Trophoblast cell (in vitro differentiated cells and primary cell): Measurements from ENCODE around the gene EML6.

ENCODE experiments used
- DNase-seq, 2 donors: peaks; one replicate each; pipeline ENCODE4 v3.0.0-alpha.2; 2016
- H2AFZ ChIP-seq: 2 replicates; pipeline ENCODE4 v1.6.1; 2013; ENCODE audit warnings: low read length, moderate library complexity, mild to moderate bottlenecking; ENCODE audit not compliant: insufficient read depth, poor library complexity
- H2AK5ac ChIP-seq: 2 replicates; pipeline ENCODE4 v1.6.1; 2013; ENCODE audit warnings: mild to moderate bottlenecking, low read length
- H2BK120ac ChIP-seq: 2 replicates; pipeline ENCODE4 v1.6.1; 2013; ENCODE audit warnings: low read length, mild to moderate bottlenecking, moderate library complexity; ENCODE audit not compliant: insufficient read depth, poor library complexity
- H2BK12ac ChIP-seq: 2 replicates; pipeline ENCODE4 v1.6.1; 2013; ENCODE audit warnings: mild to moderate bottlenecking, low read length, moderate library complexity
- H2BK5ac ChIP-seq: 2 replicates; pipeline ENCODE4 v1.6.1; 2013; ENCODE audit warnings: low read length, low read depth, moderate library complexity, mild to moderate bottlenecking; ENCODE audit not compliant: poor library complexity
- H3K14ac ChIP-seq: 2 replicates; pipeline ENCODE4 v1.6.1; 2013; ENCODE audit warnings: mild to moderate bottlenecking, low read length
- H3K18ac ChIP-seq: 2 replicates; pipeline ENCODE4 v1.6.1; 2013; ENCODE audit warnings: mild to moderate bottlenecking, low read length
- H3K23ac ChIP-seq: 2 replicates; pipeline ENCODE4 v1.6.1; 2013; ENCODE audit warnings: low read length
- H3K27ac ChIP-seq: 2 replicates; pipeline ENCODE4 v1.5.1; 2013; ENCODE audit warnings: low read depth, mild to moderate bottlenecking, inconsistent platforms, low read length, moderate library complexity
- H3K27me3 ChIP-seq: 2 replicates; pipeline ENCODE4 v1.6.1; 2013; ENCODE audit warnings: inconsistent platforms, mild to moderate bottlenecking, low read length, moderate library complexity; ENCODE audit not compliant: insufficient read depth
- H3K36me3 ChIP-seq, 2 experiments: 1 replicate in 1 of 2; 2 replicates in 1 of 2; pipeline ENCODE4 v1.6.1; 2013; ENCODE audit warnings: low read length in 2 of 2, mild to moderate bottlenecking in 2 of 2, moderate library complexity in 1 of 2; ENCODE audit not compliant: insufficient read depth in 2 of 2, control insufficient read depth in 1 of 2
- H3K4ac ChIP-seq: 2 replicates; pipeline ENCODE4 v1.6.1; 2013; ENCODE audit warnings: low read depth, mild to moderate bottlenecking, low read length, moderate library complexity
- H3K4me1 ChIP-seq, 2 experiments: 1 replicate in 1 of 2; 2 replicates in 1 of 2; pipeline ENCODE4 v1.6.1; 2013; ENCODE audit warnings: low read length in 2 of 2, mild to moderate bottlenecking in 2 of 2, moderate library complexity in 1 of 2; ENCODE audit not compliant: insufficient read depth in 2 of 2, control insufficient read depth in 1 of 2
- H3K4me2 ChIP-seq: 2 replicates; pipeline ENCODE4 v1.6.1; 2013; ENCODE audit warnings: inconsistent platforms, mild to moderate bottlenecking, low read length, moderate library complexity
- H3K4me3 ChIP-seq: 2 replicates; pipeline ENCODE4 v1.5.1; 2013; ENCODE audit warnings: mild to moderate bottlenecking, low read depth, low read length, inconsistent platforms
- H3K79me1 ChIP-seq: one replicate; pipeline ENCODE4 v1.6.1; 2013; ENCODE audit warnings: low read length
- H3K79me2 ChIP-seq: 2 replicates; pipeline ENCODE4 v1.6.1; 2013; ENCODE audit warnings: low read length, mild to moderate bottlenecking; ENCODE audit not compliant: control insufficient read depth, insufficient read depth, poor library complexity
- H3K9ac ChIP-seq: 2 replicates; pipeline ENCODE4 v1.6.1; 2013; ENCODE audit warnings: mild to moderate bottlenecking, low read length
- H3K9me3 ChIP-seq: 2 replicates; pipeline ENCODE4 v1.6.1; 2013; ENCODE audit warnings: low read depth, mild to moderate bottlenecking, control low read depth, inconsistent platforms, low read length; ENCODE audit not compliant: insufficient read depth
- H4K12ac ChIP-seq: 2 replicates; pipeline ENCODE4 v1.6.1; 2013; ENCODE audit warnings: low read depth, mild to moderate bottlenecking, low read length, moderate library complexity
- H4K8ac ChIP-seq: 2 replicates; pipeline ENCODE4 v1.6.1; 2013; ENCODE audit warnings: low read depth, mild to moderate bottlenecking, low read length, moderate library complexity
- H4K91ac ChIP-seq: one replicate; pipeline ENCODE4 v1.6.1; 2013; ENCODE audit warnings: low read depth, mild to moderate bottlenecking, low read length, moderate library complexity
- WGBS: extraction: QIAGEN DNeasy Blood & Tissue Kit; methylation state at CpG from one replicate; pipeline ENCODE4 v1.1.7; 2013; ENCODE audit warnings: missing lambda C conversion rate; ENCODE audit not compliant: insufficient read length, insufficient coverage; ENCODE audit errors: extremely low coverage; 5-methylcytosine and 5-hydroxymethylcytosine counted together

Gene EML6

GRCh38 chr2:54773233-54773632 is 49.8 kb downstream of the EML6 start:
- WGBS, result no CpG with 5 or more reads among the region's 3 CpGs
- H2AFZ ChIP-seq, result no peak overlapping the region
- no peaks in the 10 kb centered on the region for H3K36me3 ChIP-seq
- no peak overlapping the region for H3K14ac ChIP-seq
- H3K79me2 ChIP-seq, result no peaks in the 10 kb centered on the region
- H3K4me3 ChIP-seq, result no peak overlapping the region
- H4K12ac ChIP-seq, result no peak overlapping the region
- no peak overlapping the region for H2BK12ac ChIP-seq
- H3K9me3 ChIP-seq, result peaks cover 3% of the 10 kb centered on the region
- H2AK5ac ChIP-seq, result no peak overlapping the region
- no peak overlapping the region for H4K8ac ChIP-seq
- no peak overlapping the region for H3K18ac ChIP-seq
- H3K4me2 ChIP-seq, result no peak overlapping the region
- H3K4me1 ChIP-seq, result no peaks in the 10 kb centered on the region
- H3K9ac ChIP-seq, result no peak overlapping the region
- H3K27me3 ChIP-seq, result no peaks in the 10 kb centered on the region
- H3K27ac ChIP-seq, result no peak overlapping the region
- H4K91ac ChIP-seq, result no peak overlapping the region
- no peak overlapping the region for H2BK5ac ChIP-seq
- no peak overlapping the region for H2BK120ac ChIP-seq
- H3K79me1 ChIP-seq, result no peaks in the 10 kb centered on the region
- no peak overlapping the region for H3K4ac ChIP-seq
- no peak overlapping the region for H3K23ac ChIP-seq
- no peak for DNase-seq

- Histone ChIP-seq H4K8ac (no peak overlapping the region), H3K4me1 (no peaks in the 10 kb centered on the region), H2AFZ (no peak overlapping the region), H4K91ac (no peak overlapping the region), H2BK120ac (no peak overlapping the region), H3K4me2 (no peak overlapping the region), H3K9ac (no peak overlapping the region), H2BK5ac (no peak overlapping the region), H2BK12ac (no peak overlapping the region), H3K79me1 (no peaks in the 10 kb centered on the region), H3K18ac (no peak overlapping the region), H3K27me3 (no peaks in the 10 kb centered on the region), H2AK5ac (no peak overlapping the region), H3K27ac (no peak overlapping the region), H3K4ac (no peak overlapping the region), H3K9me3 (peaks cover 3% of the 10 kb centered on the region), H3K36me3 (no peaks in the 10 kb centered on the region), H3K14ac (no peak overlapping the region), H3K23ac (no peak overlapping the region), H3K79me2 (no peaks in the 10 kb centered on the region), H3K4me3 (no peak overlapping the region), H4K12ac (no peak overlapping the region)
- peak in 1 of 2 donors; percentile 46 for DNase-seq
- no CpG with 5 or more reads among the region's 2 CpGs for WGBS
Observed at GRCh38 chr2:54773838-54774237, 50.4 kb downstream of the EML6 start.

- Histone ChIP-seq H3K4ac (no peak overlapping the region), H2AK5ac (no peak overlapping the region), H2BK120ac (no peak overlapping the region)
Observed at GRCh38 chr2:54775710-54776109, 52.2 kb downstream of the EML6 start.

GRCh38 chr2:54776494-54776893 is 53.0 kb downstream of the EML6 start:
- Histone ChIP-seq H3K79me2 (no peaks in the 10 kb centered on the region), H3K4me1 (no peaks in the 10 kb centered on the region), H3K18ac (no peak overlapping the region), H2BK5ac (no peak overlapping the region), H4K8ac (no peak overlapping the region), H3K79me1 (no peaks in the 10 kb centered on the region), H3K14ac (no peak overlapping the region), H4K91ac (no peak overlapping the region), H2BK12ac (no peak overlapping the region), H4K12ac (no peak overlapping the region), H2AK5ac (no peak overlapping the region), H3K4me3 (no peak overlapping the region), H3K4me2 (no peak overlapping the region), H3K9ac (no peak overlapping the region), H3K4ac (no peak overlapping the region), H2AFZ (no peak overlapping the region), H3K9me3 (peaks cover 3% of the 10 kb centered on the region), H3K23ac (no peak overlapping the region), H3K36me3 (no peaks in the 10 kb centered on the region), H3K27me3 (no peaks in the 10 kb centered on the region), H3K27ac (no peak overlapping the region), H2BK120ac (no peak overlapping the region)
- DNase-seq, result no peak
- no CpG with 5 or more reads among the region's 2 CpGs for WGBS

More at GRCh38 chr2:54775710-54776109, 52.2 kb downstream of the EML6 start:
- no peak overlapping the region for H4K91ac ChIP-seq
- peaks cover 3% of the 10 kb centered on the region for H3K9me3 ChIP-seq
- H2BK12ac ChIP-seq, result no peak overlapping the region
- no peak overlapping the region for H3K23ac ChIP-seq
- no peak overlapping the region for H3K14ac ChIP-seq
- no peak overlapping the region for H3K4me2 ChIP-seq
- H3K4me3 ChIP-seq, result no peak overlapping the region
- H4K8ac ChIP-seq, result no peak overlapping the region
- no peak overlapping the region for H3K27ac ChIP-seq
- no peak overlapping the region for H2BK5ac ChIP-seq
- H3K79me1 ChIP-seq, result no peaks in the 10 kb centered on the region
- no peaks in the 10 kb centered on the region for H3K4me1 ChIP-seq
- no peak overlapping the region for H4K12ac ChIP-seq
- no peaks in the 10 kb centered on the region for H3K79me2 ChIP-seq
- H2AFZ ChIP-seq, result no peak overlapping the region
- no peak overlapping the region for H3K18ac ChIP-seq
- no peaks in the 10 kb centered on the region for H3K36me3 ChIP-seq
- no peak overlapping the region for H3K9ac ChIP-seq
- H3K27me3 ChIP-seq, result no peaks in the 10 kb centered on the region
- DNase-seq, result no peak
